ENCODE data around the gene LMBR1L.

The LMBR1L gene

DNA sequence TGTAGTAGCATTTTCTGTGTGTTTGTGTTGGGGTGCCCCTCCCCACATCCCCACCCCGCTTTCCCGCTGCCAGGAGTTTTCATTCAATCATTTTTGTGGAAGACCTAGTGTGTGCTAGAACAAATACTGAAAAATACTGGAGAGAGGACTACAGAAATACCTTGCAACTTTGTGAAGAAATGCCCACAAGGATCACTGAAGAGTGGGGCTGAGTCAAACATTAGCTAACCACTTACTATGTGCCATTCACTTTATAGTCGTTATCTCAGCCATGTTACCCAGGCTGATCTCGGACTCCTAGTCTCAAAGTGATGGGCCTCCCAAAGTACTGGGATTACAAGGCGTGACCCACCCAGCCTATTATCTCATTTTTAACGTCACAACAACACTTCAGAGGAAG is 559 bp upstream of the LMBR1L start:
- DNase-seq: no peak

GRCh38 chr12:49109641-49110463 is 795 bp downstream of the LMBR1L start:
- DNase-seq: no peak

DNA sequence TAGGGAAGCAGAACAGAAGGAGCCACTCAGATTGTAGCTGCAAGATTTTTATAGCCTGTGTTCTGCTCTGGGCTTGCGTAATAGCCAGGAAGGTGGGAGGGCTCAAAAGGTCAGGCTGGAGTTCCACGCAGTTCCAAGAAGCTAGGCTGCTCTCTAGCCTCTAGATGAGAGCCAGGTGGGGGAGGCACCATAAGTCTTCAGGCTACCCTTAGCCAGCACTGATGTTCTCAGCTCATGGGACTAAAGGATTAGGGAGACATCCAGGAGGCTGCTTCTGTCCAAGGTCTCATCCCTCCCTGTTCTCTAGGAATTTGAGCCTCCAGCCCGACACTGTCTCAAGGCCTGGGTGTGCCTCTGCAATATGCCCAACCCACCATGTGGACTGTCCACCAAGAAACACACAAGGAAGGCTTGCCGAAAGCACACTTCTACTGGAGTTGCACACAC is 1.7 kb downstream of the LMBR1L start:
- peak; percentile 74 to 84 for DNase-seq

DNA sequence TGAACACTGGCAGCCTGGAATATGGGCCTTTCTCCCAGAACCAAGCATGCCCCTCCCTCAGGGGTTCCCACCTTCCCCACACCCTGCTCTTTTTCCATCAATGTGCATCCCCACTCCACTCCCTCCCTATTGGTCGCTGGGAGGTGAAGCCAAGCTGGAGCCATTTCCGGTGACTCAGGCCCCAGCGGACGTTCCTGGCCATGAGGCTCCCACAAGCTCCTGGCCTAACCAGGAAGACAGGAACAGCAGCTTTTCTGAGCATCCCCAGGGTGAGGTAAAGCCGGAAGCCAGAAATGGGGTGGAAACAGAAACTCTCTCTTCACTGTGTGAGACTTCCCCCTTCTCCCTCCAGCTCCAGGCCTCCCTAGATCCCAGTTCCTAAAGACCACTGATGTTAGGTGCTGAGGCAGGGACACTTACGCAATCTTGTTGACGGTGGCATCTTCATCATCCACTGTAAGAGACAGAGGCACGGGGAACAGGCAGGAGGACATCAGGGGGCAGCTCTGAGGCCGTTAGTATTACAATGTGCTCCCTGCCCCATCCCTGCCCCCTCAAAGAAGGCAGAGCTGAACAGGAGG is 5.1 kb downstream of the LMBR1L start:
- DNase-seq: no peak

- DNase-seq: no peak
Measured at GRCh38 chr12:49104822-49105221, 5.8 kb downstream of the LMBR1L start.

DNA sequence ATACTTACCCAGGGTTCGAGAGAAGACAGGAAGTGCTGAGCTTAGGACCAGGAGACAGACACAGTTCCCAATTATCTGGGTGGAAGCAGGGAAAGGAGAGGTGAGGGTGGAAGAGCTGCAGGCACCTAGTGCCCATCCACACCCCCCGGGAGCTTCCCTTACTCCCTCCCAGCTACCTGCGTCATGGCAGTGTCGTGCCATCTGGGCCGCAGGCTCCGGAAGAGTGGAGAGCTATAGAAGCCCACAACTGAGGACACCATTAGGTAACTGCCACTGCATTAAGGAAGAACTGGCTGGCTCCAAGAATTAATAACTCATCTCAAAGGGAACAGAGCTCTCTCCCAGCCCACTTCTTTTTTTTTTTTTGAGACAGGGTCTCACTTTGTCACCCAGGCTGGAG is 10.3 kb downstream of the LMBR1L start:
- DNase-seq: no peak

DNA sequence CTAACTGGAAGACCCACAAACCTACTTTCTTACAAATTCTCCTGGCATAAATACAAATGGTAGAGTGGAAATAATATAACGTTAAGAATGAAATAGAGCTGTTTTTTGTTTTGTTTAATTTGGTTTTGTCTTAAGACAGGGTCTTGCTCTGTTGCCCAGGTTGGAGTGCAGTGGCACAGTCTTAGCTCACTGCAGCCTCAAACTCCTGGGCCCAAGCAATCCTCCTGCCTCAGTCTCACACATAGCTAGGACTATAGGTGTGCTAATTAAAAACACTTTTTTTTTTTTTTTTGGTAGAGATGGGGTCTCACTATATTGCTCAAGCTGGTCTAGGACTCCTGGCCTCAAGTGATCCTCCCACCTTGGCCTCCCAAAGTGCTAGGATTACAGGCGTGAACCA is 11.9 kb downstream of the LMBR1L start:
- no peak for DNase-seq

DNA sequence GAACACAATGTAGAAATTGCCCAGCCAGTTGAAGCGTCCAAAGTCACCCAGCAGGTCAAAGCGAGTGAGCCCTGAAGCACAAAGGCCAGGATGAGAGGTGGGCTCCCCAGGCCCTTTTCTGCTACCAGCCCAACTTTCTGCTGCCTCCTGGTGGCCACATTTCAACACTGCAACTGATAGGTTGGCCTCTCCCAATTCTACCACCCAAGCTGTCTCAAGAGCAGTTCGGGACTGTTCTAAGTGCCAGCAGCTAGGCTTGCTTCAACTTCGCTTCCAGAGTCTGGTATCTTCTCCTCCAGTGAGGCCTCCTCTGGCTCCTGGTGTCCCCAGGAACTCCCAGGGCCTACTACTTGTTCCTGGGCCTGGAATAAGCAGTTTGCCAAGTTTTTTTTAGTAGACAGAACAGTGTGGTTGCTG is 12.6 kb downstream of the LMBR1L start:
- DNase-seq: peak; percentile 44 to 52

DNA sequence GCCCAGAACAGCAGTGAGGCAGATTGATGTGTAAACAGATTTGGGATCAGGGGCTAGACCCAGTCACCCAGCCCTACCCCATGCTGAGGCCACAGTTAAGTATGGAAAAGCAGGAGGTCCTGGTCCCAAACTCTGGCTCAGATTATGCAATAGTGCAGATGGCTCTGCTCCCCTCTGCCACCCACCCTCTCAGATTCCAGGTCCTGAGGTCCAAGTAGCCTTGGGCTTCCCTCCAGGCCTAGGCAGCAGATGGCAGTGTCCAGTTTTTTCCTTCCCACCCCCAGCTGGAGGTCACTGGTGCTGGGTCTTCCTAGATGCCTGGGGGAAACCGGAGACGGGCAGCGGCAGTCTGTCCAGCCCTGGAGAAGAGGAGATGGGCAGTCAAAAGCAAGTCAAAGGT is 13.3 kb downstream of the LMBR1L start:
- DNase-seq: no peak

GRCh38 chr12:49094975-49095365 is 15.7 kb downstream of the LMBR1L start:
- no peak for DNase-seq

DNA sequence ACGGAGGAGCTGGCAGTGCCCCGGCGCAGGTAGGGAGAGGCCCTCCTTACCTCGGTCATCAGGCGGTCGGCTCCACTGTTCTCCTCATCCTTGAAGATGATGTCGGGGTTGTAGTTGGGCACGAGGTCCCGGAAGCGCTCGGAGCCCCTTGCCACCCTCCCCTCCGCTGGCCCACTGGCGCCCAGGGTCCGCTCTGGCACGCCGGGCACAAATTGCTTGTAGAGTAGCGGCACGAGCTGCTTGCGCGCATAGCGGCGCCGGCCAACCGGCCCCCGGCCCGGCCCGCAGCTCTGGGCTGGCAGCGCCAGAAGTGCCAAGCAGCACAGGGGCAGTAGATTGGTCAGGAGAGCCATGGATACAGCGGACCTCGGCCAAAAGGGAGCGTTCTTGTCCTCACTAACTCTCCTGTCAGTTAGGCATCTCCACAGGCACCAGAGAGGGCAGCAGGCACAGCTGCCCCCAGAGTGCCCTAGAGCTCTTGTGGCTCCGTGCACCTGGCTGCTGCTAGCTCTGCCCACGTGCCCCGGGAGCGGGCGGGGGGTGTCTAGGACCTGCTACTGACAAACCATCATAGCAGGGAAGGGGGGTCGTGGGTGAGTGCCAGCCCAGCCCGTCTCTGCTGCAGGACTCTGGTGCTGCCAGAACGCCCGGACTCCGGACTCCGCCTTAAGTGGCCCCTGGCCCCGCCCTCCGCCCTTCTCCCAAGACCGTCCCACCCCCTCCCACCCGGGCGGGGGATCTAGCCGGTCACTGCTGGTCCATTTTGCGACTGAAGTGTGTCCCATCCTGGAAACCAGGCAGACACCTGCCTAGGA is 16.3 kb downstream of the LMBR1L start, which contains the start of gene DHH:
DHH (minus strand) TSS at position 642 of the 815 bp plus-strand sequence; CDS start at position 353, 289 bp downstream.
- no peak for DNase-seq

DNA sequence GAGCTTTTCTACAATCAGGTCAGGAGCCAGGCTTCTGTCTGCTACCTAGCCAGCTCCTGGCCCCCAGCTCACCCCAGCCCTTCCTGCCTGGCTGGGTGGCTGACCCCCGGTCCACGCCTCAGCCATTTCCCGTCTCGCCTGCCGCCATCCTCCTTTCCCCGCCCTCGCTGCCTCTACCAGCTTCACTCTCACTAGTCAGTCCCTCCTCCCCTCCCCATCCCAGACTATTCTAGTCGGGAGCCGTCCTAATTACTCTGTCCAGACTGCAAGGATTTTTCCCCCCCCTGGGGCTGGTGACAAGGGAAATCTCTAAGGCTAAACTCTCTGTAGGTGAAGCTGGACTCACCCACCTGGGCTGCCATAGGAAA is 16.9 kb downstream of the LMBR1L start:
- DNase-seq: no peak

- DNase-seq: no peak
Measured at GRCh38 chr12:49092816-49093406, 17.7 kb downstream of the LMBR1L start.

DNA sequence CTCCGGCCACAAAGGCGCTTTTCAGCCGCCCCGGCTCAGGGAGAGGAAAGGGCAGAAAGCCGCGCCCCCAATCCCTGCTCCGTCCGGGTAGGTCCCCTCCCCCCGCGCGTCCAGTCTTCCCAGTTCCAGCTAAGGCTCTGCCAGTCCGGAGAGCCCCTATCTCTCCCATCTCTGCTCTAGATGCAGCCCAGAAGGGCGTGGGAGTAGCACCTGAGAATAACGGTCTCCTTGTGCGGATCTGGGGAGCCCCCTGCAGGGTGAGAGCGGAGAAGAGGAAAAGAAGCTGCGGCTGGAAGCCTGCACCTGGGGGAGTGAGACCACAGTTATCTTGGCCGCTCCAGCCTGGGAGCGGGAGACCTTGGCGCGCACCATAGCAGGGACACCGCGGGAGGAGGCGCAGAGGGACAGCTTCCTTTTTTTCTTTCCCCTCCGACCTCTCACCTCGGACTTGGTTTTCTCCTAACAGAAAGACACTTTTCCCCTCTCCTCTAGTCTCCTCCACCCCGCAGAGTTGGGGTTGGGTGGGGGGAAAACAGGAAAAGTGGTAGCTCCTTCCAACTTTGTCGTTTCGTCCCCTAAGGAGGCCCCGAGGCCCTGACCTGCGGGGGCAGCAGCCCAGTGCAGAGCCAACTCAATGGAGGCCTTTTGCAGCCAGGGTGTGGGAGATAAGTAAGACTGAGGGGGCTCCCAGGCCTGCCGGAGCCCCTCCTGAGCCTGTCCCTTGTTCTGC is 18.4 kb downstream of the LMBR1L start:
- DNase-seq: peak; percentile 16 to 22

DNA sequence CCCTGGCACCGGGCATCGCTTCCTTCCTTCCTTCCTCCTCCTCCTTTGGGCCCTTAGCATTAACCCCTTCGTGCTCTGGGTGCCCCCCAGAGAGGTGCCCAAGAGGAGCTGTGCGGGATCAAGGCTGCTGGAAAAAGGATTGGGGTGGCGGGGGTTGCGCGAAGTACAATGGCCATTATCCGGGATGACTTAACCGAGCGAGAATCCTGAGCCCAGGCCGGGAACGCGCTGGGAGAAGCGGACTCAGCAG is 18.9 kb downstream of the LMBR1L start:
- DNase-seq: no peak

GRCh38 chr12:49091056-49091835 is 19.4 kb downstream of the LMBR1L start:
- DNase-seq: no peak

DNA sequence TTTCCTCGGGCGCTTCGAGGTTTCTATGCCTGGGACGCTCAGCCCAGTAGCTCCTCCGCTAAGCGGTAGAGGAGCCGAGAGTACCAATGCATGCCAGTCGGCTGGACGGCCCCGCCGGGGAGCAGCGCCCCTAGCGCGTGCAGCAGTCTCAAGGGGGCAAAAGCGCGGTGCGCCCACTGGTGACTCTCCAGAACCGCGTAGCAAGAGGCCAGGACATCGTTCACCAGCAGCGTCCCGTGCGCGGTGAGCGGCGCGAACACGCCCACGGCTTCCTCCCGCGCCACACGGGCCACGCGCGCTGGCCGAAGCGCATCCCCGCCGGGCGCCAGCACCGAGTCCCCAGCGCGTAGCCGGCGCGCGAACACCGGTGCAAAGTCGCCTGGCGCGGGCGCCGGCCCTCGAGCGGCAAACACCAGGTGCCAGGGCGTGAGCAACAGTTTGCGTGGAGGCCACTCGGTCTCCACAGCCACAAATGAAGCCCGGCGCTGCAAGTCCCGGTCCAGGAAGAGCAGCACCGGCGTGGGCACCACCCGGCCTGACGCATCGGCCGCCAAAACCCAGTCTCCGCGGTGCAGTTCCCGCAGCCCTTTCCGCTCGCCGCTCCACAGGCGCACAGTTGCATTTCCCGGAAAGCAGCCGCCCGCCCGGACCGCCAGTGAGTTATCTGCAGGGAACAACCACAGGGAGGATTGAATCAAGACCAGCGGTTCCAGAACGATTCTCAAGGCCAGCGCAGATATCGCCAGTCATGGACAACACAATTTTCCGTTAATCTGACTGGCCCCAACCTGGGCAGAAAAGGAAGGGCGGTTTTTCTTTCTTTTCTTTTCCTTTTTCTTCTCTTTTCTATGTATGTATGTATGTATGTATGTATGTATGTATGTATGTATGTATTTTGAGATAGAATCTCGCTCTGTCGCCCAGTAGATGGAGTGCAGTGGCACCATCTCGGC is 20.6 kb downstream of the LMBR1L start:
- peak in 1 of 2 donors; percentile 34 for DNase-seq

DNA sequence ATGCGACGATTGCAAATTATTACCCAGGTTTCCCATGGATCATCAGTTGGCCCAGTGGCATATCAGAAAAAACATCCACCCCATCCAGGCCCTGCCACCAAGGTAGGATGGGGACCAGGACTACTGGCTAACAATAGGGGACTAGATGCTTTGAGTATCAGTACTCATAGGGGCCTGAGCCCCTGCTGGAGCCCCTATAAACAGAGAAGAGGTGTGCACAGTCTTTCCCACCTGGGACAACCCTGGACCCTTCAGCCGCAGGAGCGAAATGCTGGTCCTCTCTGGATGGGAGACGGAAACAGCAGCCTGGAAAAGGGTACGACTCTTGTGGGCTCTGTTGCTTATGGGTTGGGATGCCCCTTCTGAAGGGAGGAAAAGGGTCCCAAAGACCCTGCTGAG is 21.7 kb downstream of the LMBR1L start:
- DNase-seq: no peak

DNA sequence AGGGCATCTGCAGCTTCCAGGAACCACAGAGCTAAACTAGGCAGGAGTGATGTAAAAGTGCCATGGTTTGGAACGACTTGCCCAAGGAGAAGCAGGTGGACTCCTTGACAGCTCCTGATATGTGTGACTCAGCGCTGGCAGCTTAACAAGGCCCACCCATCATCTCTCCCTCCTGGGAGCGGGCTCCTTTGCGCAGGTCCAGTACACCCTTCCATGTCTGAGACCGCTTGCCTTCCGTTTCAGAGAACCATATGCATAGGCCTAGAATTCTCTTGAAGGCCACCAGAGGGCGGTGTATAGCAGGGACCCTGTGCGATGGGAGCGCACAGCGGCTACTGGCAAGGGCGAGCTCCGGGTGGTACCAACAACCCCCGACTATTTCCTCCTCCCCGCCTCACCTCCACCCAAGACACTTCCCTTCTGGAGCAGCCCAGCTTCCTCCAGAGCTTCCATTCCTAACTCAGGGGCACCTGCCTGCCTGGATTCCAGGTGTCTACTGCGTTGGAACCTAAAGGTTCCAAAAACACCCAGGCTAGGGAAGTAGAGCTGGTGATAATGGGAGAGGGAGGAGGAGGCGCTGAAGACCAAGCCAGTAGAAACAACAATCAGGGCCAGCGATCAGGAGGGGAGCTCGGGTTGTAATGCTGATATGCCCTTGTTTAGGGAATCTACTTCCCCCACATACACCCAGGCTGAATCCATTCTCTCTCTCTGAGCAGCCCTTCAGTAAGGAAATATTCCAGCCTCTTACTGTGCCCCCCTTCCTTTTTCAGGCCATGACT is 22.3 kb downstream of the LMBR1L start:
- peak; percentile 73 to 75 for DNase-seq

GRCh38 chr12:49086116-49086515 is 24.5 kb downstream of the LMBR1L start:
- no peak for DNase-seq
